Epithelial cell of prostate (primary cell): ENCODE data around the gene GSE1.

Experiments used
- DNase-seq: peaks from one replicate; pipeline ENCODE4 v3.0.0-alpha.2; 2011; ENCODE audit warnings: low read depth, low spot score
- H3K27ac ChIP-seq: fragments of 450-650 bp; 2 replicates; pipeline ENCODE4 v1.5.1; 2017; ENCODE audit warnings: mild to moderate bottlenecking

Gene GSE1

GRCh38 chr16:85628265-85628556 is 15.1 kb downstream of the GSE1 start:
- no peak overlapping the region for H3K27ac ChIP-seq
- no peak for DNase-seq

GRCh38 chr16:85628645-85629044 is 15.5 kb downstream of the GSE1 start:
- DNase-seq: no peak
- H3K27ac ChIP-seq: no peak overlapping the region

GRCh38 chr16:85629326-85629725 is 16.2 kb downstream of the GSE1 start:
- no peak overlapping the region for H3K27ac ChIP-seq
- DNase-seq: no peak

GRCh38 chr16:85629853-85630252 is 16.7 kb downstream of the GSE1 start:
- no peak overlapping the region for H3K27ac ChIP-seq
- DNase-seq: no peak

GRCh38 chr16:85631230-85631629 is 18.1 kb downstream of the GSE1 start:
- no peak overlapping the region for H3K27ac ChIP-seq
- no peak for DNase-seq

- no peak for DNase-seq
These were observed 18.8 kb downstream of the GSE1 start for GRCh38 chr16:85631802-85632393.

GRCh38 chr16:85632709-85633437 is 19.8 kb downstream of the GSE1 start:
- DNase-seq: no peak
- no peak overlapping the region for H3K27ac ChIP-seq

More at GRCh38 chr16:85631802-85632393, 18.8 kb downstream of the GSE1 start:
- no peak overlapping the region for H3K27ac ChIP-seq

- H3K27ac ChIP-seq: no peak overlapping the region
- DNase-seq: no peak
These were observed 20.3 kb downstream of the GSE1 start for GRCh38 chr16:85633438-85633743.

GRCh38 chr16:85633888-85634287 is 20.8 kb downstream of the GSE1 start:
- no peak overlapping the region for H3K27ac ChIP-seq
- no peak for DNase-seq

- no peak for DNase-seq
- H3K27ac ChIP-seq: peak overlapping the region; percentile 21
These were observed 21.8 kb downstream of the GSE1 start for GRCh38 chr16:85634747-85635544.

- H3K27ac ChIP-seq: peak overlapping the region; percentile 21
These were observed 22.5 kb downstream of the GSE1 start for GRCh38 chr16:85635545-85636140.

GRCh38 chr16:85636234-85636812 is 23.2 kb downstream of the GSE1 start:
- no peak overlapping the region for H3K27ac ChIP-seq
- no peak for DNase-seq

More at GRCh38 chr16:85635545-85636140, 22.5 kb downstream of the GSE1 start:
- no peak for DNase-seq

- H3K27ac ChIP-seq: no peak overlapping the region
- no peak for DNase-seq
These were observed 24.1 kb downstream of the GSE1 start for GRCh38 chr16:85637061-85637807.

- DNase-seq: no peak
- no peak overlapping the region for H3K27ac ChIP-seq
These were observed 24.9 kb downstream of the GSE1 start for GRCh38 chr16:85637808-85638647.

GRCh38 chr16:85638695-85639409 is 25.7 kb downstream of the GSE1 start:
- no peak overlapping the region for H3K27ac ChIP-seq
- no peak for DNase-seq

GRCh38 chr16:85639529-85640253 is 26.6 kb downstream of the GSE1 start:
- no peak overlapping the region for H3K27ac ChIP-seq

GRCh38 chr16:85640254-85640558 is 27.1 kb downstream of the GSE1 start:
- no peak overlapping the region for H3K27ac ChIP-seq
- DNase-seq: no peak

More at GRCh38 chr16:85639529-85640253, 26.6 kb downstream of the GSE1 start:
- DNase-seq: no peak

- no peak for DNase-seq
These were observed 27.5 kb downstream of the GSE1 start for GRCh38 chr16:85640585-85640984.

More at GRCh38 chr16:85640585-85640984, 27.5 kb downstream of the GSE1 start:
- H3K27ac ChIP-seq: no peak overlapping the region
